Large intestine (tissue), 3 donors: ENCODE data around the gene CTSL. TPM values are rescaled to one million over a fixed set of nuclear protein-coding genes. Genes with fewer than 3 reads are reported as not detected.

ENCODE experiments used
- DNase-seq, 2 donors: peaks; one replicate each; pipeline versions ENCODE4 v3.0.0 to v3.0.0-alpha.2; 2013
- H3K27ac ChIP-seq: one replicate; pipeline ENCODE4 v1.5.1; 2013; ENCODE audit warnings: low read length
- H3K27me3 ChIP-seq: 2 replicates; pipeline ENCODE4 v1.6.1; 2013; ENCODE audit warnings: low read length; ENCODE audit not compliant: control insufficient read depth, insufficient read depth
- H3K36me3 ChIP-seq: 2 replicates; pipeline ENCODE4 v1.6.1; 2013; ENCODE audit warnings: low read length; ENCODE audit not compliant: control insufficient read depth, insufficient read depth
- H3K4me1 ChIP-seq: one replicate; pipeline ENCODE4 v1.6.1; 2013; ENCODE audit warnings: low read length; ENCODE audit not compliant: control insufficient read depth, insufficient read depth
- H3K4me3 ChIP-seq: one replicate; pipeline ENCODE4 v1.5.1; 2013; ENCODE audit warnings: low read length
- H3K9me3 ChIP-seq: one replicate; pipeline ENCODE4 v1.6.1; 2013; ENCODE audit warnings: mild to moderate bottlenecking, low read depth, low read length, moderate library complexity; ENCODE audit not compliant: control insufficient read depth
- WGBS: methylation state at CpG from one replicate; pipeline ENCODE4 v1.1.5; 2013; ENCODE audit warnings: low lambda C conversion rate; ENCODE audit not compliant: insufficient coverage; 5-methylcytosine and 5-hydroxymethylcytosine counted together
- polyA plus RNA-seq: library from polyadenylated mRNA; unstranded; fragments of 120-200 nt; gene quantifications from one replicate; pipeline ENCODE4 v1.2.1, GENCODE V29; 2013

CTSL gene
- polyA plus RNA-seq, 1 donor, result 82.0 TPM

DNA sequence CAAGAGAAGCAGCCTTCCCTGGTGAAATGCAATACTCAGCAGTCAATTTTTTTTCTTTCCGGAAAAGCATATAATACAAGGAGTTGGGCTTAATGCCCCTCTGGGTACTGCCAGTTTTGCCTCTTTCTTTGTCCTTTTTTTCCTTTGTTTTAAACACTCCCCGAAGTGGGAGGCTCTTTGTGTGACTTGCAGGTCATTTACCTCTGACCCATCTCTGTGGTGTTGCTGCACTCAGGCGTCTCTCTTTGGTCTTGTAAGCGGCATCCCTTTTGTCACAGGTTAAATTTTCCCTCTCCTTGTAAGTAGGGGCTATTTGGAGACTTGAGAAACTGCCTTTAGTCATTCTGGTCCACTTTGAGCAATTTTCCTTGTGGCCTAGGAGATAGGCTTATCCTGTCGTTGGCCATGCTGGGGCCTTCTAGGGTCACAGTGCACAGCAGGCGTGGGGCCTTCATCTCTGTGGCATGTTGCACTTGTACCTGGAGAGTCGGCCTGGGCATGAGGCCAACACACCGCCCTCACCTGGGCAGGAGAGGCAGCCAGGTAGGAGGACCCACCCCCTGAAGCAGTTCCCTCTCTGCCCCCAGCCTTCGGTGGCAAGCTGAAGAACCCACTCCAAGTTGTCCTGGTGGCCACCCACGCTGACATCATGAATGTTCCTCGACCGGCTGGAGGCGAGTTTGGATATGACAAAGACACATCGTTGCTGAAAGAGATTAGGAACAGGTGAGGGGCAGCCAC is 27.7 kb upstream of the CTSL start:
- no peak for DNase-seq

DNA sequence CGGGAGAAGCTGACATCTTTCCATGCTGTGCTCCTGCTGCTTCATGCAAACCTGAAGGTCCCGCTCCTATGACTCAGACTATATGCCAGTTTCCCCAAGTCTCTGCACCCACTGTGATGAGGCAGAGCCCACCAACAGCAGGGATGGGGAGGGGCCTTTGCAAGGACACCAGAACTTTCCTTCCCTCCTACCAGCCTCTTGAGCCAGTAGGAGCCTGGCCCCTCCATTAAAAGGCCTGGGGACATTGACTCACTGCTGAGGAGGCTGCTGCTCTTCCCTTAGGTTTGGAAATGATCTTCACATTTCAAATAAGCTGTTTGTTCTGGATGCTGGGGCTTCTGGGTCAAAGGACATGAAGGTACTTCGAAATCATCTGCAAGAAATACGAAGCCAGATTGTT is 26.1 kb upstream of the CTSL start:
- Histone ChIP-seq H3K27me3 (no peaks in the 10 kb centered on the region), H3K9me3 (no peaks in the 10 kb centered on the region), H3K4me1 (no peaks in the 10 kb centered on the region), H3K4me3 (no peak overlapping the region), H3K36me3 (peaks cover 37% of the 10 kb centered on the region), H3K27ac (no peak overlapping the region)
- 100% methylated on average over 2 of the region's 4 CpGs for WGBS
- DNase-seq, result no peak

More for the DNA sequence above, 27.7 kb upstream of the CTSL start:
- Histone ChIP-seq H3K27ac (no peak overlapping the region), H3K36me3 (peaks cover 37% of the 10 kb centered on the region), H3K27me3 (no peaks in the 10 kb centered on the region), H3K4me3 (no peak overlapping the region), H3K4me1 (no peaks in the 10 kb centered on the region), H3K9me3 (no peaks in the 10 kb centered on the region)
- 100% methylated on average over 1 of the region's 14 CpGs for WGBS

DNA sequence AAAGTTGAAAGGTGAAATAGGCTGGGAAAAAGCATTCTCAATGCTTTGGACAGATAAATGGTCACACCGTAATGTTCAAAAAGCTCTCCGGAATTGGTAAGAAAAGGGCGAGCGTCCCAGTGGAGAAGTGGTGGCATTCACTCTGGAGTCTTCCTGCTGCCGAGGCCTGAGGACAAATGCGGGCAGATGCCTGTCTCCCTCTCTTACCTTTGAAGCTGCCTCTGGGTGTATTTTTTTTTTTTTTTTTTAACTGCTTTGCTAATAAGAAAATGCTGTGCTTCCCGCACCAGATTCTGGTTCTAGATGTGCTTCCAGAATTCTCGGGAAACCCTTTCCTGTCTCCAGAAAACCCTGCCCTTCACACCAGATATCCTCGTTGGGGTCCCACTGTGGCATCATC is 24.4 kb upstream of the CTSL start:
- Histone ChIP-seq H3K4me1 (no peaks in the 10 kb centered on the region), H3K36me3 (peaks cover 39% of the 10 kb centered on the region), H3K27ac (no peak overlapping the region), H3K9me3 (no peaks in the 10 kb centered on the region), H3K4me3 (no peak overlapping the region), H3K27me3 (no peaks in the 10 kb centered on the region)
- no CpG with 5 or more reads among the region's 9 CpGs for whole genome bisulfite sequencing
- no peak for DNase-seq

DNA sequence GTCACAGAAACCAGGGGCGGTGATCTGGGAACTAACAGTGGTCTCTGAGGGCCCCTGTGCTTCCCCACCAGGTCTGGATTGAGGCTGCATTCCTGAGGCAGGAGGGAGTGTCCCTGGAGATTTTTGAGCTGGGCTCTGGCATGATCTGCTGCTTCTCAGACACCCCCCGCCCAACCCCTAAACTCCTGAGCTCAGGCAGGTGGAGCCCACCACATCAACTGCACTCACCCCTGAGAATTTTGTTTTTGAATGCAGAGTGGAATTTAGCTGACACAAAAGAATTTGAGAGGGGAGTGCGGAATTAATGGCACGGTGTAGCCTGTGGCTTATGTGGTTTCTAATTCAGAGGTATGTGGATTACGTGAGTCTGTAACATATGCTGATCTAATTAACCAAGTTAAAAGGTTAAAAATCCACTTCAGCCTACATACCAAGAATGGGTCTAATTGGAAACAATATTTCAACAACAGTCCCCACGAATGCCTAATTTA is 23.9 kb upstream of the CTSL start:
- DNase-seq, result no peak
- no peaks in the 10 kb centered on the region for H3K4me1 ChIP-seq
- no peaks in the 10 kb centered on the region for H3K9me3 ChIP-seq
- peaks cover 41% of the 10 kb centered on the region for H3K36me3 ChIP-seq
- H3K27ac ChIP-seq, result no peak overlapping the region
- 92% methylated on average over 2 of the region's 6 CpGs for WGBS
- no peaks in the 10 kb centered on the region for H3K27me3 ChIP-seq
- H3K4me3 ChIP-seq, result no peak overlapping the region

DNA sequence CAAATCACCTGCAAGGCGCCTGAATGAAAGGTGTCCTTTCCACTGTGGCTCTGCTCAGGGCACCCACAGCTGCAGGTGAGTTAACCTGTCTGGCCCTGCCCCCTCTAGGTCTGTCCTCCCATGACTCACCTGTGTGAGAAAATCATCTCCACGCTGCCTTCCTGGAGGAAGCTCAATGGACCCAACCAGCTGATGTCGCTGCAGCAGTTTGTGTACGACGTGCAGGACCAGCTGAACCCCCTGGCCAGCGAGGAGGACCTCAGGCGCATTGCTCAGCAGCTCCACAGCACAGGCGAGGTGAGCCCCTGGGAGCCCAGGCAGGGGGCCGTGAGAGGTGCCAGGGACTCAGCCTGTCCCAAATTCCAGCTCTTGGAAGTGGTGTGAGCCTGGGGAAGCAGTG is 23.0 kb upstream of the CTSL start:
- no peaks in the 10 kb centered on the region for H3K4me1 ChIP-seq
- no peak for DNase-seq
- H3K4me3 ChIP-seq, result no peak overlapping the region
- no peaks in the 10 kb centered on the region for H3K9me3 ChIP-seq
- H3K36me3 ChIP-seq, result peaks cover 33% of the 10 kb centered on the region
- H3K27ac ChIP-seq, result no peak overlapping the region
- H3K27me3 ChIP-seq, result no peaks in the 10 kb centered on the region
- no CpG with 5 or more reads among the region's 9 CpGs for WGBS

DNA sequence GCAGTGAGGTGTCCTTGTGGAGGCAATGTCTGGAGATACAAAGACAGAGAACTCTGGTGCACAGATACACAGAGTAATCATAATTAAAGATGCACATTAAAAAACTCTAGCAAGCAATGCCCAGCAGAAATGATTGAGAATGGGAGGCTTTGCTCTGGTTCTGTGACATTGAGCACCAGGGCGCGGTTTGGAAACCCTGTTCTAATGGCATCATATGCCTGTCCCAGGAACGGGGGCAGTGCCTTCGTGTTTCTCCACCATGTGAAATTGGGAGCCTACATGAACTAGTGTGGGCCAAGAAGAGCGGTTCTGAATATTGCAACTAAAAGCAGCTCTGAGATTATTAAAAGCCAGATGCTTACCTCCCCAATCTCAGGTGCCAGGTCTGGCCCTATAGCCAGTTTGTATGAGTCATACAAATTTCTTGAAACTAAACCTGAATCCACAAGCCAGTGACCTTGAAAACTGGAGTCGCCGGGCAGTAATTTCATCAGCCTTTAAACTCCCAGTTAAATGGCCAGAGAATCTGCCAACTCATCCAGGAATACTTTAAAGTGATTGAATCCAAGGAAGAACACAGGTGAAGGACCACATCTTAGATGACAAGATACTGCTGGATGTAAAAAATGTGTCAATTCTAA is 22.2 kb upstream of the CTSL start:
- Histone ChIP-seq H3K9me3 (no peaks in the 10 kb centered on the region), H3K4me1 (no peaks in the 10 kb centered on the region), H3K36me3 (peaks cover 27% of the 10 kb centered on the region), H3K27me3 (no peaks in the 10 kb centered on the region), H3K4me3 (no peak overlapping the region), H3K27ac (no peak overlapping the region)
- no peak for DNase-seq
- no CpG with 5 or more reads among the region's 7 CpGs for WGBS

DNA sequence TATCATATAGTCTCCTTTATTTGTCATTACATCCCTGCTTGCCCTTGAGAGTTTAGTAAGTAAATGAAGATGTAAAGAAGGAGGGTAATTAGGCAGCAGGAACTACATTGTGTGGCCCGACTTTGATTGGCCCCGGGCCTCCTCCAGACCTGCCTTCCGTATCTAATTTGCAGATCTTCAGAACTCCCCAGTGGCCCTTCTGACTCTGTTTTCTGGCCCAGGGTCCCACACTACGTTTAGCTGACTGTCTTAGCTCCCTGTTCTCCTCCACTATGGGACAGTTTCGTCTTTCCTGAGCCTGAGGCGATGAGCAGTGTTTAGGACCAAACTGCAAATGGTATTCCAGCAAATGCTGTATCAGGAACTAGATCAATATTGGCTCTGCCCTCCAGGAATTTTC is 21.6 kb upstream of the CTSL start:
- Histone ChIP-seq H3K4me1 (no peaks in the 10 kb centered on the region), H3K9me3 (no peaks in the 10 kb centered on the region), H3K4me3 (no peak overlapping the region), H3K27me3 (no peaks in the 10 kb centered on the region), H3K36me3 (peaks cover 27% of the 10 kb centered on the region), H3K27ac (no peak overlapping the region)
- WGBS, result 50% methylated on average over 1 of the region's 6 CpGs
- DNase-seq, result no peak

DNA sequence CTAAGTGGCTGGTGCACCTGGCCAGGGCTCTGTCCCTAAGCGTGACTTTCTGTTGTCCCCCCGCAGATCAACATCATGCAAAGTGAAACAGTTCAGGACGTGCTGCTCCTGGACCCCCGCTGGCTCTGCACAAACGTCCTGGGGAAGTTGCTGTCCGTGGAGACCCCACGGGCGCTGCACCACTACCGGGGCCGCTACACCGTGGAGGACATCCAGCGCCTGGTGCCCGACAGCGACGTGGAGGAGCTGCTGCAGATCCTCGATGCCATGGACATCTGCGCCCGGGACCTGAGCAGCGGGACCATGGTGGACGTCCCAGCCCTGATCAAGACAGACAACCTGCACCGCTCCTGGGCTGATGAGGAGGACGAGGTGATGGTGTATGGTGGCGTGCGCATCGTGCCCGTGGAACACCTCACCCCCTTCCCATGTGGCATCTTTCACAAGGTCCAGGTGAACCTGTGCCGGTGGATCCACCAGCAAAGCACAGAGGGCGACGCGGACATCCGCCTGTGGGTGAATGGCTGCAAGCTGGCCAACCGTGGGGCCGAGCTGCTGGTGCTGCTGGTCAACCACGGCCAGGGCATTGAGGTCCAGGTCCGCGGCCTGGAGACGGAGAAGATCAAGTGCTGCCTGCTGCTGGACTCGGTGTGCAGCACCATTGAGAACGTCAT is 19.7 kb upstream of the CTSL start:
- peaks cover 14% of the 10 kb centered on the region for H3K4me1 ChIP-seq
- no peak overlapping the region for H3K27ac ChIP-seq
- no peak for DNase-seq
- H3K9me3 ChIP-seq, result no peaks in the 10 kb centered on the region
- H3K36me3 ChIP-seq, result peaks cover 22% of the 10 kb centered on the region
- H3K27me3 ChIP-seq, result no peaks in the 10 kb centered on the region
- H3K4me3 ChIP-seq, result no peak overlapping the region
- WGBS, result no CpG with 5 or more reads among the region's 39 CpGs

DNA sequence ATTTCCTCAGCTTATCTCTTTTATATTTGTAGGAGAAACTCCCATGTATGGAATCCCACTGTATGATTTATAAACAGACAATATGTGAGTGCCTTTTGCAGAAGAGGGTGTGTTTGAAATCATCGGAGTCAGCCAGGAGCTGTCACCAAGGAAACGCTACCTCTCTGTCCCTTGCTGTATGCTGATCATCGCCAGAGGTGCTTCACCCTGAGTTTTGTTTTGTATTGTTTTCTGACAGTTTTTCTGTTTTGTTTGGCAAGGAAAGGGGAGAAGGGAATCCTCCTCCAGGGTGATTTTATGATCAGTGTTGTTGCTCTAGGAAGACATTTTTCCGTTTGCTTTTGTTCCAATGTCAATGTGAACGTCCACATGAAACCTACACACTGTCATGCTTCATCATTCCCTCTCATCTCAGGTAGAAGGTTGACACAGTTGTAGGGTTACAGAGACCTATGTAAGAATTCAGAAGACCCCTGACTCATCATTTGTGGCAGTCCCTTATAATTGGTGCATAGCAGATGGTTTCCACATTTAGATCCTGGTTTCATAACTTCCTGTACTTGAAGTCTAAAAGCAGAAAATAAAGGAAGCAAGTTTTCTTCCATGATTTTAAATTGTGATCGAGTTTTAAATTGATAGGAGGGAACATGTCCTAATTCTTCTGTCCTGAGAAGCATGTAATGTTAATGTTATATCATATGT is 18.0 kb upstream of the CTSL start:
- Histone ChIP-seq H3K9me3 (no peaks in the 10 kb centered on the region), H3K36me3 (peaks cover 19% of the 10 kb centered on the region), H3K27me3 (no peaks in the 10 kb centered on the region), H3K4me1 (peaks cover 28% of the 10 kb centered on the region), H3K4me3 (no peak overlapping the region), H3K27ac (no peak overlapping the region)
- DNase-seq, result no peak
- 60% methylated on average over 1 of the region's 6 CpGs for WGBS

DNA sequence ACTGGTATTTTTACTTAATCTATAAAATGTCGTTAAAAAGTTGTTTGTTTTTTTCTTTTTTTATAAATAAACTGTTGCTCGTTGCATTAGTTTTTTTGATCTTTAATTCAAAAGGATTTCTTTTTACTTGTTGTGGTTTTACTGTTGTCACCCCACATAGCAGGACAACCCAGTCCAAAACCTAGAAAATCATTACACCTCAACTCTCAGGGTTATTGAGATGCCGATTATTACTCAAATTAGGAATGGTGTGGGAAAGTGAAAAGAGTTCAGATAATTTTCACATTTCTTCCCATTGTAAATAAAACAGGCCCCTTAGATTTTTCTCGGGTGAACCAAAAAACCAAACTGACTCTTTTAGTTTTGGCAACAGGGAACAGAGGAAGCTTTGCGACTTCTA is 17.4 kb upstream of the CTSL start:
- H3K36me3 ChIP-seq, result peaks cover 18% of the 10 kb centered on the region

More for the DNA sequence above, 17.4 kb upstream of the CTSL start:
- no peak for DNase-seq
- Histone ChIP-seq H3K9me3 (no peaks in the 10 kb centered on the region), H3K27me3 (no peaks in the 10 kb centered on the region), H3K4me1 (peaks cover 31% of the 10 kb centered on the region), H3K4me3 (no peak overlapping the region), H3K27ac (no peak overlapping the region)
- 87% methylated on average over 3 of the region's 5 CpGs for WGBS
